Astrocyte of the cerebellum (primary cell): ENCODE data around the gene KERA.

Experiments
- DNase-seq: peaks from one replicate; pipeline ENCODE4 v3.0.0-alpha.2; 2011; ENCODE audit warnings: low read depth
- H3K4me3 ChIP-seq: 2 replicates; pipeline ENCODE4 v1.5.1; 2011; ENCODE audit warnings: mild to moderate bottlenecking, low read depth, low read length, moderate library complexity
- CTCF ChIP-seq: IDR thresholded peaks from 2 replicates; pipeline ENCODE4 v1.5.1; 2012; ENCODE audit warnings: low read length, low read depth, moderate library complexity, mild to moderate bottlenecking; ENCODE audit errors: missing control alignments
- in situ Hi-C: cut with HindIII; loops from 2 replicates; pipeline ENCODE4 v1.10.0; 2017; ENCODE audit warnings: low sequenced_read_pairs

The KERA gene

GRCh38 chr12:91061091-91061490 lies 3.3 kb upstream of the KERA start:
- no peak for TF ChIP-seq CTCF
- in situ Hi-C loops = no loop called here

GRCh38 chr12:91059211-91059610 lies 1.4 kb upstream of the KERA start:
- no peak for TF ChIP-seq CTCF
- DNase-seq = no peak
- no peak overlapping the region for H3K4me3 ChIP-seq
- in situ Hi-C loops = no loop called here

More at GRCh38 chr12:91061091-91061490, 3.3 kb upstream of the KERA start:
- no peak overlapping the region for H3K4me3 ChIP-seq
- no peak for DNase-seq

GRCh38 chr12:91058786-91059185 lies 962 bp upstream of the KERA start:
- TF ChIP-seq CTCF = no peak
- no peak for DNase-seq
- H3K4me3 ChIP-seq = no peak overlapping the region
- in situ Hi-C loops = no loop called here

- TF ChIP-seq CTCF = no peak
- no peak for DNase-seq
- no peak overlapping the region for H3K4me3 ChIP-seq
- in situ Hi-C loops = no loop called here
Observed at GRCh38 chr12:91056488-91056887, 1.3 kb downstream of the KERA start.

- DNase-seq = no peak
- no peak for TF ChIP-seq CTCF
- in situ Hi-C loops = no loop called here
- no peak overlapping the region for H3K4me3 ChIP-seq
Observed at GRCh38 chr12:91055976-91056375, 1.8 kb downstream of the KERA start.

GRCh38 chr12:91053951-91054715 lies 3.7 kb downstream of the KERA start:
- no peak for TF ChIP-seq CTCF
- H3K4me3 ChIP-seq = no peak overlapping the region
- in situ Hi-C loops = no loop called here
- peak; percentile 91 for DNase-seq
